Hindlimb muscle (tissue), 1 donor: ENCODE data around the gene TBC1D1. TPM values are rescaled to one million over a fixed set of nuclear protein-coding genes. Genes with fewer than 3 reads are reported as not detected.

Experiments used
- DNase-seq: peaks from one replicate; pipeline ENCODE4 v3.0.0-alpha.2; 2013
- polyA plus RNA-seq: library from polyadenylated mRNA; unstranded; fragments of 120-200 nt; gene quantifications from one replicate; pipeline ENCODE4 v1.2.1, GENCODE V29; 2013; ENCODE audit not compliant: insufficient read length

Gene TBC1D1
- polyA plus RNA-seq, 1 donor: 51.4 TPM

DNA sequence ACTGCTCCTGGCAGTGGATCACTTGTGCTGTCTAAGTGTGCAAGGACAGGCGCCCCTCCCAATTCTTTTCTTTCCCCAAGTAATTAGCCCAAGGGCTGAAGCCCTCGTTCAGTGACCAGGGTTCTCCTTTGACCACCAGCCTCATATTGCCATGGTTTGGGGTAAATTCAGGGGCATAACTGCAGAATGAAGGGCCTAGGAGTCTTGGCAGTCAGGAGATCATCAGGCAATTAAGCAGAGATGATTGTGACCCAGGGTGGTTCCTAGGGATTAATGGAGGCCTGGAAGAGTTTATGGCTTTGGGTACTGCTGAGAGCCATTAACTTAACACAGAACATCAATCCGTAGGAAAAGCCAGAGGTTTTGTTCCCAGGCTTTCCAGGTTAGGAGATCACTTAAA lies 240.0 kb downstream of the TBC1D1 start:
- no peak for DNase-seq

DNA sequence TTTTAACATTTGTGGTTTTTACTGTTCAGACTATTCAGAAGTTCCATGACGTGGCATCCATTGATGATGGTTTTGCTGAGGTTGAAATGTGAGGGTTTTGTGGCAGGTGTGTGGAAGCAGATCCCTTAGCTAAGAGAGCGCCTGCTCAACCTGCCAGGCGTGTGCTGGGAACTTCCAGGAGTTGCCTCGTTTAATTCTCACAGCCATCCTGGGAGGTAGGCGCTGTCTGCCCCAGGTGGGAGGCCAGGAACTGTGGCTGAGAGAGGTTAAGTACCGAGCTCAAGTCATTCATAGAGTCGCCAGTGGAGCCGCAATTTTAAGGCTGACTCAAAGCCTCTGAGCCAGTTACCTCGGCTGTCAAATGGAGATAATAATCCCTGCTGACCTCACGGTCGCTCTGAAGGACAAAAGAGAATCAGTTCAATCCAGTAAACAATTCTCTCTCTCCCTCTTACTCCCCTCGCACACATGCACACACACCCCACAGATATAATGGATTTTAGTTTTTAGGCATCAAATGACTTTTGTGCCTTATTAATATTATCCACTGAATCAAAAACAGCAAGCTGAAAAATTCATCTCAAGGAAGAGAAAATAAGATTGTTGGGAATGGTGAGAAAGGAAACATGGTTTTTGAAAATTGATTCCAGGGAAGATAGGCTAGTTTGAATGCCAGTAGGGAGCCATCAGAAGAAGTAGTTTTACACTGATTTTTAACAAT lies 240.6 kb downstream of the TBC1D1 start:
- DNase-seq: no peak

DNA sequence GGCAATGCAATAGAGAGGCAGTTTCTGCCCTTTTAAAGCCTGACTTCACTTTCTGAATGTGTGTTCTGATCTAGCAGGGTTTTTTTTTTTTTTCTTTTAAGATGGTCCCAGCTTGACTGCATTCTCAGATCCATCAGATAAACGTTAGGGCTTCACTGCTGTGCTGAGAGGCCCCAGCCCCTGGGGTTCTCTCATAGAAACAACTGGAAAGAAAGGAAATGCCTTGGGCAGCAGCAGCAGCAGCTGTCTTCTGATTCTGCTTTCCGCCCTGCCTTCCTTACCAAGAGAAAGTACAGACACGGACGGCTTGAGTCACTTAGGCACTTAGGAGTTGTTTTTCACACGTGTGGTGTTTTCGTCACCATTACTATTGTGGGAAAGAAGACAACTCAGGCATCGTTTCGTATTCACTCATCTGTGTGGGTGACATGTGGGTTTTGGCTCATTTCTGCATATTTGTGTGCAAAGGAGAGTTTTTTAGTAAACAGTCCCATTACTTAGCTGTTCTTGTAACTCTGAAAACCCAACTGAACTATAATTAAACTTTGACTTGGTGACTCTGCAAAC lies 241.3 kb downstream of the TBC1D1 start:
- peak; percentile 77 for DNase-seq

DNA sequence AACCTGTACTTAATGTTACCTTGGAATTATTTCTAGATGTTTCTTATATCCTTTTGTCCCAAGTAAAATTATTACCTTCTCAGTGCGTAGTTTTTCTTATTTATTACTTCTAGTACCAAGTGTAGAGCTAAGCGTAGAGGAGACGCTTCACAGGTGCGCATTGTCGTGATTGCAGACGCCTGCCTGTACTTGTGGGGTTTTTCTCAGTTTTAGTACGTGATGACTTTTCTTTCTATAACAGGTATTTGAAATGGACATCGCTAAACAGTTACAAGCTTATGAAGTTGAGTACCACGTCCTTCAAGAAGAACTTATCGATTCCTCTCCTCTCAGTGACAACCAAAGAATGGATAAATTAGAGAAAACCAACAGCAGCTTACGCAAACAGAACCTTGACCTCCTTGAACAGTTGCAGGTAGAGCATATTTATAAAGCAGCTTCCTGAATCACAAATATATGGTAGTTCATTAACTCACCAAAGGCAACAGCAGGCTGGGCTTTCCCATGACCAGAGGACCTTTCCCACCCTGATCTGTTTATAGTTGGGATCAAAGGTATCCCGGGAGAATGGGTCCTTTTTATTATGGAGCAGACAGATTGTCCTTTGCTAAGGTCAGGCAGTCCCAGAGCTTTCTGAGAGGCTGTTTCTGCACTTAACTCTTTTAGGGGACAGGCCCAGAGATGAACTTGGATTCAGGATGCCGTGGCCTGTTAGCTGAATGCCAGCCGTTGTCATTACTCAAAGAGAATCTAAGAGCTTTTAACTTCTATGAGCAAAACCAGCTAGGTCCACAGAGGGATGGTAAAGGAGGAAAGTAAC lies 242.2 kb downstream of the TBC1D1 start:
- DNase-seq: no peak

DNA sequence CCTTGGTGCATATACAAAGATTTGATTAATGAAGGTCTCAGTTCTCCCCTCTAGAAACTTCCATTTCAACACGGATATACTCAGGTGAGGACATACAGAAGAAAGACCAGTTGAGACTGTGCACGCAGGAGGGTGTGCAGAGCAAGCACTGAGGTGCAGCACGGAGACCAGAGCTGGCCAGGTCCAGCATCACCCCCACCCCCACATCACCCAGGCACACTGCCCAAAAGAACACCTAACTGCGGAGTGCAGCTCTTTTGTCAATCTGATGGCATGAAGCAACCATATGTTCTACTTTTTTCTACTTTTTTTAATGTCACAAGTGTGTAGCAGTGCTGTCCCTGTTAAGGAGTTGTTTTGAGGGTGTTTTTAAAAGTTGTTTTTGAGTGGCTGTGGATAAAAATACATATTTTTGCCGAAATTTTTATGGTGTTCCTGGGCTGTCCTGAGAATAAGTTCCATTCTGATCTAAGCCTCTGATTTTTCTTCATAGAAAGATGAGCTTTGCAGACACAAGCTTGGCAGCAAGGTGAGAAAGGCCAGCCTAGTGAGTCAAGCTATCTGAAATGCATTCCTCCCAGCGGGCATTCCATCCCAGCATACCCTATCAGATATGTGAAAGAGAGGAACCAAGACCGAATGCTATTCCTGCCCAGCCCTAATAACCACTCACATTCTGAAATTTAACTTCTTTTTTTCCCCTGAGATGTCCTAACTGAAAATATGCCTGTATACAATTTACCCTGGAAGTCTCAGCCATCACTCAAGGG lies 243.0 kb downstream of the TBC1D1 start:
- no peak for DNase-seq

DNA sequence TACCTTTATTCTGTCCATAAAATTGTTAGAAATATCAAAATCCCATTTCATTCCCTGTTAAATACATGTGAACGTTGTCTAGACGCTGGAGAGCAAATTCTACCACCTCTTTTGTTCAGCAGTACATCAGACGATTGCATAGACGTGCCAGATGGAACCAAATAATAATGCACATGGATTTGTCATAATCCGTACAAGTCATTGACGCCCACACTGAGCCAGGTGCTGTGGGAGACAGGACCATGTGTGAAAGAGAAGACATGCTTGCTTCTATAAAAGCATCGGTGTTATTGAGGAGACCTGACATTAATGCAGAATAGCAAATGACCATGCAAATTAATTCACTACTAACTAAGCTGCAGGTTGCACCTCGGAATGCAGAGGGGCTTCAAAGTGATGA lies 244.3 kb downstream of the TBC1D1 start:
- no peak for DNase-seq

DNA sequence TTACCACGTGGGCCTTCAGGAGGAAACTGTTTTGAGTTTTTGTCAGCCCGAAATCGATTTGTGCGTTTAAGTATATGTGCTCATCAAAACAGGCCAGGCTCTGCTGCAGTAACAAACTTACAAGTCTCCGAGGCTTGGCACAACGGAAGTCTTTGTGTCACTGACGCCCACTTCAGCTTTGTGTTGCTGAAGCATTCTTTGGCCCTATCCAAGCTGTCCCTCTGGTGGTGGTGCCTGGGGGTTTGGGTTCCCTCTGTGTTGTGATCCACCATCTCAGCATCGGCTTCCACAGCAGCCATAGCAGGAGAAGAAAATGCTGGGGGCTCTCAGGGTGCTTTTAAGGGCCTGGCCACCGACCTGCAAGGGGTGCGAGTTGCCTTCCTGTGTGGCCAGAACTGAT lies 245.7 kb downstream of the TBC1D1 start:
- DNase-seq: no peak

DNA sequence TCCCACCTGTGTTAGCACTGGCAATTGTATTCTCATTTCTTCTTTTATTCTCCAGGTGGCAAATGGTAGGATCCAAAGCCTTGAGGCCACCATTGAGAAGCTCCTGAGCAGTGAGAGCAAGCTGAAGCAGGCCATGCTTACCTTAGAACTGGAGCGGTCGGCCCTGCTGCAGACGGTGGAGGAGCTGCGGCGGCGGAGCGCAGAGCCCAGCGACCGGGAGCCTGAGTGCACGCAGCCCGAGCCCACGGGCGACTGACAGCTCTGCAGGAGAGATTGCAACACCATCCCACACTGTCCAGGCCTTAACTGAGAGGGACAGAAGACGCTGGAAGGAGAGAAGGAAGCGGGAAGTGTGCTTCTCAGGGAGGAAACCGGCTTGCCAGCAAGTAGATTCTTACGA lies 246.2 kb downstream of the TBC1D1 start:
- DNase-seq: no peak

DNA sequence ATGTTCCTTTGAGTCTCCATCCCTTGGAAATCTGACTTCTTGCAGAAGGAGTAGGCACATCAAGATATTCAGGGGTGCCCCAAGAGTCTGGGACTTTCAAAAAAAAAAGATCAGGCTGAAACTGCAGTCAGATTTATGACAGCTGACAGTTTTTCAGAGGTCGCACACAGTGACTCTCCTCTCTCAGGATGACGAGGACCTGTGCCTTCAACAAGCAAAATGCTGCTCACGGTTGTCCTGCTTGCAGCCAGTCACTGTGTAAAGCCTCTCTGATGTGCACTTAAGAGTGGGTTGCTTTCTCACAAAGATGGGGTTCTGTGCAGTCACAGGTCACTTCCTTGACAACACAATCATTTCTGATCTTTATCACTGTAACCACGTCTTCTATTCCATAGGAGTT lies 247.5 kb downstream of the TBC1D1 start:
- DNase-seq: no peak

DNA sequence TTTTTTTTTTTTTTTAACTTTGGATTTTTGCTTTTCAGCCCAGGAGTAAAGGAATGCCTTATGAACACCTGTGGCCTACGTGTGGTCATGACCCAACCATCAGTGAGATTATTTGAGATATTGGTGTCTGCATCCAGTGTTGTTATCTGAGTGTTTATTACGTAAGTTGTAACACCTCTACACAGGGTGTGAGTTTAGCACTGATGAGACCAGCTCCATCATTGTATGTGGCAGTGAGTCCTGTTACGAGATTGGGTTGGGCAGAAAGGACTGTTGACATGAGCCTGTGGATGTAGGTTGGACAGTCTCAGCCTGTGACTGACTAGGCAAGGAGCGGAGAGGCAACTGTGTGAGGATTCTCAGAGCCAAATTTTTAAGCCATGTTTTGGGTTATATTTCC lies 248.3 kb downstream of the TBC1D1 start:
- no peak for DNase-seq

DNA sequence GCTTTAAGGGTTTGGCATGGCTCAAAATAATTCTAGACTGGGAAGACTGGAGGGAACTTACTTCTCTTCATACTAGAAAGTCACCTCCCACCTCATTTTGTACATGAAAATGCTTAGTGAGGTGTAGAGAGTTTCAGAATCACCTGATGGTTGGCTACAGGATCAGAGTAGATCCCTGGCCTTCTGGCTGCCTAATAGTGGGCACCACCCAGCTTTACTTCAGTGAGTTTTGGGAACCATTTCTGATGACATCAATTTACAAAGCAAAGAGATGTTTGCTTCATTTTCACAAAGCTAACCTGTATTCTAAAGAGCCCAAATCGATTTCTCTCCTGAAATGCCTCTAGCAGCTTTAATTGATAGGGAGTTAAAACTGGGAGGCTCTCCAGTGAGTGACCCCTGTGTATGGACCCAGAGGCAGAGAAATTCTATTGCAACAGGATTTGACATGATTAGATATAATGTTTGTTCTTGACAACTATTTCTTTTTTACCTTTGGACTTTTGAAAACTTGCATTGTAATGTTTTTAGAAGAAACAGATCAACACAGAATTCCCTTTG lies 249.8 kb downstream of the TBC1D1 start:
- no peak for DNase-seq

DNA sequence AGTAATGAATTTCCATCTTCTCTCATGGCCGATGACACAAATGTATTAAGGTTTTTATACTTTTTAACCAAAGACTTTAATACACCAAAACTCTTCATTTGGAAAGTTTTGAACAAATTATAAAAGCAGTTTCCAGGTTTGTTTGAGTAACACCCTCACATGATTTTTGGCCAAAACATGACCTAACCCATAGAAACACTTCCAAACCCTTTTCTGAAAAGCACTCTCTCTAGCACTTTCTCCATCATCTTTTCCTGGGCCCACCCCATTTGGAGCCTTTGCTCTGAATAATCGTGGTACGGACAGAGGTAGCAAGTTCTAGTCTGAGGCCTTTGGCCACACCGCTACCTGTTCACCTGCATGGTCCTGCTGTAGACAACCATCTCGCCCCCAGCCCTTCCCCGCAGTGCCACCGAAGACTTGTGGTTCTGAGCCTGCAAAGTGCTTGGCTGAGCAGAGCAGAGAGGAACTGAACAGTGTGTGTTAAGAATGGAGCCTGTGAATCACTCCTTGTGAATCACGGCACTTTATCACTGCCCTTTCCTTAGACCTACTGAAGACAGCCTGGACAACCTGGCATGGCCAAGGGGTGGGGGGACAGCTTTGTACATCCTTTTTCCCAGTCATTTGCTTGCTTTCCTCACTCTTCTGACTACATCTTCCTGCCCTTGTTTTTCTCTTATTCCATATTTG lies 251.1 kb downstream of the TBC1D1 start:
- no peak for DNase-seq

DNA sequence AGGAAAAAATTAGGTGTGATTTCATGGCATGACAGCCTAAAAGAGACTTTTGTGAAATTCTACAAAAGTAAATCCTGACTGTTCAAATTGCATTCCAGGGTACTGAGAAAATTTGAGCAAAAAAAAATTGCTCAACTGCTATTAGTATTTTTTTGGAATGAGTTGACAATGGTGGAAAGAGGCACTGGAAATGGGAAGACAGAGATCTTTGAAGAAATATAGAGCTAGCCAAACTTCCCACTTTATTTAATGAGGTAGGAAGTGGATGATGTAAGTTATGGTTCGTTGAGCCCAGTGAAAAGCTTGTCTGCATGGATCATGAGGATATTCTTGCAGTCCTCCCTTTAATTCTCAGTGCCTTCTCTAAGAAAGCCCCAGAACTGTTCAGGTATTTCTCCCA lies 253.1 kb downstream of the TBC1D1 start:
- no peak for DNase-seq

DNA sequence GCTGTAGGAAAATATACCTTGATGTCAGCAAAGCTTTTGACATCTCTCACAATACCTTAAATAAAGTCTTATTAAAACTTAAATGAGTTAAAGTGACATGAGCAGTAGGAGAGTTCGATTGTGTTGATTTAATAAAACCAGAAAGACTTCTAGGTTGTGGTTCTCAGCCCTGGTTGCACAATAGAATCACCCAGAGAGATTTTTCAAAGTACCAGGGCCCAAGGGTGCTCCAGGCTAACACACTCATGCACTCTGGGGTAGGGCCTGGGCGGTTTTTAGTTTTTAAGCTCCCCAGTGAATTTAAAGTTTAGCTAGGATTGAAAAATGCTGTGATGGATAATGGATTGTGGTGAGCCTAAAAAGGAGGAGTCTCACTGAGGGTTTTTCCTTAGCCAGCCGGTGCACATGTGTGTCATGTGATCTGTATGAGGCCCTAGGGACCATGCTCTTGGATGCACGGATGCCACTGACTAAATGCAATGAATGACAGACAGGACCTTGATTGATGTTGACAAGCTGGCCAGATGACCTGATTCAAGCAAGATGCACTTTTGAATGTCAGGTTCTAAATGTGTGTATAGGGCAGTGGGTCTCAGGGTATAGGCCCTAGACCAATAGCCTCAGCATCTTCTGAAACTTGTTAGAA lies 254.3 kb downstream of the TBC1D1 start:
- no peak for DNase-seq

DNA sequence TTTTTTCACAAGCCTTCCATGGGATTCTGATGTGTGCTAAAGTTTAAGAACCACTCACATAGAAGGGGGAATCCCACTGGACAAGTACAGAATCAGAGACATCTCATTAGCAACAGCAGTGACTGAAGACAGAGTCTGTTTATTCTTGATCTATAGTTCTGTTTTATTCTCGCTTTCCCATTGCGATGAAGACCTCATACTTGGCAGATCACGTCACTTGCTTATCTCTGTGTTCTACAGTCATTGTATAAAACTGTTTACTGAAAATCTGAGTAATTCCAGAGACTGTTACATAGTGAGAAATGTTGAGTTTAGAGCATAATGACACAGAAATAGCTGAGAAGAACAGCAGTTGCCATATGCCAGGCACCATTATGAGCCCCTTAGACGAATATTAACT lies 254.9 kb downstream of the TBC1D1 start:
- no peak for DNase-seq

DNA sequence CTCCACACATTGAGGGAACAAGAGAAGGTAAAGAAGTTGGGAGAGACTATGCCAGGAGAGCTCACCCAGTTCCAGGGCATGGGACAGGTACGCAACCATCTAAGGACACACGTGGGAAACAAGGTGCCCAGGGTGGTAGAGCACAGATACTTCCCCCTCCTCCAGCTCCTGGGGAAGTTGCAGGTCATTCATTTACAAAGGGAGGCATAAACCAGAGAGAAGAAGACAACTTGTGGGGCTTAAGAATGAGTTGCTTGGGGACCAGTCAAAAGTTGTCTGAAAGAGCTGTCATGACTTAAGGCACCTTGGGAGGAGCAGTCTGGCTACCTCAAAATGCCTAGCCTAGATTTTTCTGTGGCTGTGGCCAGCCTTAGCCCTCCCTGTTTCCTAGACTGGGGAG lies 255.5 kb downstream of the TBC1D1 start:
- no peak for DNase-seq

DNA sequence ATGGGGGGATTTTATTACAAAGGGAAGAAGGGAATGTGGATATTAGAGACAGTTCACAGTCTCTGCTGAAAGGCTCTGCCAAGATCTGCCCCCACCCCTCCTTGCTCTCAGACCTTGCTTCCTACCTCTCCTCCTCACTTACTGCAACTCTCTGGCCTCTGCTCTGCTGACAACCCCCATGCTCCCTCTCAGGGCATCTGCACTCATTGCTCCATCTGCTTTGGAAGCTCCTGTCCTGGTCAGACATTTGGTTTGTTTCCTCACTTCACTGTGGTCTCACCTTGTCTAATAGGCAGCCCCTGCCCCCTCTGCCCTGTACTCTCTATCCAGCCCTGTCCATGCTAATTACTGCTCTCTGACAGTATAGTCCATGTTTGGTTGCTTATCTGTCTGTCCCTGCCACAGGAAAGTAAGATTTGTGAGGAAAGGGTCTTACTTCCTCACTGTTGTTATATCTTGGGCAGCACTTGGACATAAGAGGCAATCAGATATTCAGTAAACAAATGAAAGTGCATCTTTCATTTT lies 258.6 kb downstream of the TBC1D1 start:
- DNase-seq: no peak

DNA sequence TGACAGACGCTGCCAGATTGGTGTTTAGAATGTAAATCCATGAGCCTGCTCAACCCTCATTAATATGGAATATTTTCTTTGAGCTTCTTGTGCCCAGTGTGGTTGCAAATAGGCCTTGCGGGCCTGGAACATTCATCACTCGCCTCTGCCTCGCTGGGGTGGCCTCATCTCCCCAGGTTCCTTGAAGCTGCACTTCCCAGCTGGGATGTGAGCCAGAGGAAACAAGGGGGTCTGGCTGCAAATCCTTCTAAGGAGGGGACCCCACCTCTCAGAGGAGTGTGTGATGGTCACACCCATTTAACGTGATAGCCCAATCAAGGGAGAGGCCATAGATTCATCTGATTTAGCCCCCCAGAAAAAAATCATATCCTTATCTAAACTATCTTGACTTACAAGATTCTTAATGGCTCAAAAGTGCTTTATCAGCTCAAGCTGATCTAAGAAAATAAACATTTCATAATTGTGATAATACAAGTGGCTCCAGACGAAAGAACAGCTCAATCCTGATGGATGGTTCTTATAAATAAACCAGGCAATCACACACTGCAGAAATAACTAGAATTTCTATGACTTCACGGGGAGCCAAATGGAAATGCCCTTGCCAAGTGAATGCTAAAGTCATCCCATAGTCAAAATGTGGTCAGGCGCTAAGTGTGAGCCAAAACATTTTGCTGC lies 259.2 kb downstream of the TBC1D1 start:
- DNase-seq: no peak

DNA sequence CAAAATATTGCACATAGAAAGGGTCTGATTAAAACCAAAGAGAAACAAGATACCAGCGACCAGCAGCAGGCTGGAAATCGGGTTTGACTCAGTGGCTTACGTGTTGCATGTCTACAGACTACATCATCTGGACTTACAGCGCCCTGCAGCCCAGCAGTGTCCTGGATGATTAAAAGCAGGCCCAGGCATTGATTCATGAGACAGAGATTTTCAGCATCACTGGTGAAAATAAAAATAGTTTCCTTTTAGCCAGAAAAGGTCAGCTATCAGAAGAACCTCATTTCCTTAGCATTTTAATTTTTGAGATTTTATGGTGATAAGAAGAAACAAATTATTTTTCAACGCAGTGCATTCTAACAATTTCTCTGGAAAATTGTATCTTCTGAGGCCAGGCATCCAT lies 259.9 kb downstream of the TBC1D1 start:
- no peak for DNase-seq

DNA sequence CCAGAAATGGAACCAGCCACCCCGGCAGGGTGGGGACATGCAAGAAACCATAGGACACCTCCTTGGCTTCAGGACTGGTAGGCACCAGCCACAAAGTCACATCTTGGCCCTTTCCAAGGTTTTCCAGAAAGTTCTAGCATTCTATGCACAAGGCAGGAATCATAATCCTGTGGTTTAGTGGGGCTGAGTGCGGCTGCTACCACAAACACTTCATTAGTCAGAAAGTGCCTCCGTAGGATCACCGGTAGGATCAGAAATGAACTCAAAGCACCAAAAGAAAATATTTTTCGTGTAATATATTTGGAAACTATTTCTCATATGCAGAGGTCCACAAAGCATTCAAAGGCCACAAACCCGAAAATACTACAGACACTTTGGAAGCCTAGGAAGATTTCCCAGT lies 261.0 kb downstream of the TBC1D1 start:
- no peak for DNase-seq

DNA sequence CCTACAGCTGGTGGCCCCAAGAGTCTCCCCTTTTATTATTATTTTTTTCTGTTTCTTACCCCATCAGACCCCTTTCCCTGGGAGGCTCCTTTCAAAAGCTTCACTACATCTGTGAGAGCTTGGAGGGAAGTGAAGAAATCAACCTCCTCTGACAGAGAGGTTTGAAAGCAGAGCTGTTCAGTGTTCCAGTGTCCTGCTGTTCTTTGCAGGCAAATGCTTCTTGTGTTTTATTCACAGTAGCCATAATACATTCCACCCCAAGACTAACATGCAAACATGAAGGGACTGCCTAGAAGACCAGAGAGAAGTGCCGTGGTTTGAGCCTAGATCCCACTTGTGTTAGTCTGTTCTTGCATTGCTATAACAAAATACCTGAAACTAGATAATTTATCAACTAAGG lies 261.4 kb downstream of the TBC1D1 start:
- no peak for DNase-seq
